Activated CD4-positive, alpha-beta memory T cell treated with anti-CD3 and anti-CD28 coated beads, Interleukin-2, amount 10 ng/mL, durations not matched to agents 7 days and 5 days (primary cell): ENCODE measurements around the gene CCNDBP1. TPM values are rescaled to one million over a fixed set of nuclear protein-coding genes. Genes with fewer than 3 reads are reported as not detected.
A peak's percentile ranks its signal among the peaks of the same experiment; 100 is the strongest.
"Not testable (repeated sequence)": the region's sequence is repeated elsewhere in the genome, so short reads cannot be mapped to it uniquely, and the experiment has no call there.

Source experiments
- CTCF ChIA-PET: fragments of 350-600 bp; sonication (Branson Sonifier 250); formaldehyde crosslinking; loops from one replicate; lab custom pipeline; 2021; ENCODE audit warnings: antibody characterized with exemption, inconsistent platforms; lab: Charles Lee
- POLR2A ChIA-PET: fragments of 350-600 bp; sonication (Branson Sonifier 250); formaldehyde crosslinking; loops from one replicate; lab custom pipeline; 2021; ENCODE audit warnings: antibody characterized with exemption; lab: Charles Lee
- DNase-seq: peaks from one replicate; pipeline ENCODE4 v3.0.0-alpha.2; 2020
- H3K27ac Mint-ChIP-seq: one replicate; pipeline ENCODE4 v1.8.0; 2021; ENCODE audit warnings: mild to moderate bottlenecking, mixed read lengths
- H3K27me3 Mint-ChIP-seq: one replicate; pipeline ENCODE4 v1.8.0; 2021; ENCODE audit warnings: mixed read lengths
- H3K36me3 Mint-ChIP-seq: one replicate; pipeline ENCODE4 v1.8.0; 2021; ENCODE audit warnings: low read depth, mixed read lengths
- H3K4me1 Mint-ChIP-seq: one replicate; pipeline ENCODE4 v1.8.0; 2021; ENCODE audit warnings: mixed read lengths
- H3K4me3 Mint-ChIP-seq: one replicate; pipeline ENCODE4 v1.8.0; 2021; ENCODE audit warnings: mild to moderate bottlenecking, mixed read lengths
- H3K9me3 Mint-ChIP-seq: one replicate; pipeline ENCODE4 v1.8.0; 2021; ENCODE audit warnings: mixed read lengths
- total RNA-seq, 2 experiments: library from RNA; stranded (reverse); gene quantifications; one replicate each; pipeline ENCODE4 v1.2.3, GENCODE V29; 2021

Gene CCNDBP1
- total RNA-seq, 2 experiments from 2014 or later, result 103 to 108 TPM

- Mint-ChIP-seq H3K4me1 (peaks cover 5% of the 10 kb centered on the region), H3K4me3 (no peak overlapping the region), H3K27ac (no peak overlapping the region), H3K36me3 (no peaks in the 10 kb centered on the region), H3K9me3 (no peaks in the 10 kb centered on the region), H3K27me3 (peaks cover 5% of the 10 kb centered on the region)
- ChIA-PET CTCF (interaction anchor here (0.5 to 3.2 kb wide), 32 partner anchors 8 to 1114 kb away, joined by 3 to 162 read pairs (median 4); partner anchors contain the start of genes PDIA3, TGM5, TUBGCP4 and ZSCAN29), POLR2A (interaction anchor here (1.1 to 2.2 kb wide), 2 partner anchors 60 to 508 kb away, joined by 3 to 13 read pairs; no protein-coding TSS in a partner anchor)
- peak; percentile 54 for DNase-seq
Observed at GRCh38 chr15:43225201-43225949, 40.2 kb downstream of the CCNDBP1 start.

GRCh38 chr15:43225950-43226255 lies 40.7 kb downstream of the CCNDBP1 start:
- H3K36me3 Mint-ChIP-seq, H3K4me1 Mint-ChIP-seq, DNase-seq, H3K4me3 Mint-ChIP-seq, H3K9me3 Mint-ChIP-seq, H3K27me3 Mint-ChIP-seq, H3K27ac Mint-ChIP-seq: not testable (repeated sequence)
- POLR2A ChIA-PET, result interaction anchor here (1.1 to 2.2 kb wide), 2 partner anchors 60 to 508 kb away, joined by 3 to 13 read pairs; no protein-coding TSS in a partner anchor
- CTCF ChIA-PET, result interaction anchor here (0.9 to 3.2 kb wide), 28 partner anchors 8 to 520 kb away, joined by 3 to 162 read pairs (median 4); partner anchors contain the start of genes PDIA3, TGM5, TUBGCP4 and ZSCAN29

GRCh38 chr15:43226436-43227305 lies 41.5 kb downstream of the CCNDBP1 start:
- ChIA-PET CTCF (interaction anchor here (1.5 to 3.2 kb wide), 15 partner anchors 10 to 144 kb away, joined by 3 to 162 read pairs (median 7); partner anchors contain the start of genes TGM5, TUBGCP4 and ZSCAN29), POLR2A (interaction anchor here (1.1 to 2.2 kb wide), 2 partner anchors 59 to 507 kb away, joined by 3 to 13 read pairs; no protein-coding TSS in a partner anchor)
- H3K9me3 Mint-ChIP-seq, result no peaks in the 10 kb centered on the region
- H3K4me3 Mint-ChIP-seq, result no peak overlapping the region
- DNase-seq, result no peak
- H3K27me3 Mint-ChIP-seq, result peaks cover 3% of the 10 kb centered on the region
- H3K36me3 Mint-ChIP-seq, result no peaks in the 10 kb centered on the region
- peaks cover 5% of the 10 kb centered on the region for H3K4me1 Mint-ChIP-seq
- no peak overlapping the region for H3K27ac Mint-ChIP-seq

- H3K27ac Mint-ChIP-seq, result no peak overlapping the region
- peaks cover 5% of the 10 kb centered on the region for H3K4me1 Mint-ChIP-seq
- H3K4me3 Mint-ChIP-seq, result no peak overlapping the region
- ChIA-PET POLR2A (no interaction called here), CTCF (interaction anchor here (0.7 to 1.4 kb wide), 4 partner anchors 26 to 55 kb away, joined by 3 to 4 read pairs (median 4); no protein-coding TSS in a partner anchor)
- no peaks in the 10 kb centered on the region for H3K9me3 Mint-ChIP-seq
- DNase-seq, result no peak
- no peaks in the 10 kb centered on the region for H3K36me3 Mint-ChIP-seq
- peaks cover 3% of the 10 kb centered on the region for H3K27me3 Mint-ChIP-seq
Observed at GRCh38 chr15:43229977-43230376, 44.8 kb downstream of the CCNDBP1 start.

- H3K4me1 Mint-ChIP-seq, result peaks cover 3% of the 10 kb centered on the region
- H3K9me3 Mint-ChIP-seq, result no peaks in the 10 kb centered on the region
- CTCF ChIA-PET, result interaction anchor here (0.7 kb wide), 2 partner anchors 15 to 55 kb away, joined by 3 to 4 read pairs; no protein-coding TSS in a partner anchor
- no peaks in the 10 kb centered on the region for H3K36me3 Mint-ChIP-seq
- peaks cover 3% of the 10 kb centered on the region for H3K27me3 Mint-ChIP-seq
- no peak for DNase-seq
- H3K27ac Mint-ChIP-seq, result no peak overlapping the region
- POLR2A ChIA-PET, result no interaction called here
- no peak overlapping the region for H3K4me3 Mint-ChIP-seq
Observed at GRCh38 chr15:43230640-43231115, 45.5 kb downstream of the CCNDBP1 start.

- Mint-ChIP-seq H3K4me1 (no peaks in the 10 kb centered on the region), H3K36me3 (no peaks in the 10 kb centered on the region), H3K27me3 (peaks cover 3% of the 10 kb centered on the region), H3K9me3 (no peaks in the 10 kb centered on the region), H3K4me3 (no peak overlapping the region), H3K27ac (no peak overlapping the region)
- CTCF ChIA-PET, result interaction anchor here (1.0 to 1.1 kb wide), 3 partner anchors 28 to 53 kb away, joined by 3 to 5 read pairs (median 4); no protein-coding TSS in a partner anchor
- DNase-seq, result no peak
- POLR2A ChIA-PET, result no interaction called here
Observed at GRCh38 chr15:43232289-43232874, 47.2 kb downstream of the CCNDBP1 start.

- no peak for DNase-seq
- peaks cover 3% of the 10 kb centered on the region for H3K27me3 Mint-ChIP-seq
- CTCF ChIA-PET, result interaction anchor here (1.4 kb wide), 1 partner anchor 10 kb away, joined by 3 read pairs; no protein-coding TSS in a partner anchor
Observed at GRCh38 chr15:43235536-43235935, 50.3 kb downstream of the CCNDBP1 start.

GRCh38 chr15:43237842-43238470 lies 52.8 kb downstream of the CCNDBP1 start:
- POLR2A ChIA-PET, result no interaction called here
- Mint-ChIP-seq H3K27me3 (peaks cover 3% of the 10 kb centered on the region), H3K4me3 (no peak overlapping the region), H3K36me3 (no peaks in the 10 kb centered on the region), H3K9me3 (no peaks in the 10 kb centered on the region), H3K27ac (no peak overlapping the region), H3K4me1 (peaks cover 18% of the 10 kb centered on the region)
- no peak for DNase-seq
- CTCF ChIA-PET, result interaction anchor here (0.6 to 1.2 kb wide), 2 partner anchors 9 to 12 kb away, joined by 3 to 4 read pairs; no protein-coding TSS in a partner anchor

More at GRCh38 chr15:43235536-43235935, 50.3 kb downstream of the CCNDBP1 start:
- no peak overlapping the region for H3K4me3 Mint-ChIP-seq
- H3K36me3 Mint-ChIP-seq, result no peaks in the 10 kb centered on the region
- H3K27ac Mint-ChIP-seq, result no peak overlapping the region
- H3K4me1 Mint-ChIP-seq, result peaks cover 18% of the 10 kb centered on the region
- POLR2A ChIA-PET, result no interaction called here
- H3K9me3 Mint-ChIP-seq, result no peaks in the 10 kb centered on the region

- ChIA-PET CTCF (interaction anchor here (1.2 kb wide), 1 partner anchor 13 kb away, joined by 4 read pairs; no protein-coding TSS in a partner anchor), POLR2A (no interaction called here)
- Mint-ChIP-seq H3K27ac (peak overlapping the region; percentile 2), H3K4me3 (no peak overlapping the region), H3K27me3 (peaks cover 1% of the 10 kb centered on the region), H3K9me3 (no peaks in the 10 kb centered on the region), H3K36me3 (no peaks in the 10 kb centered on the region), H3K4me1 (peaks cover 18% of the 10 kb centered on the region)
- no peak for DNase-seq
Observed at GRCh38 chr15:43238671-43239131, 53.5 kb downstream of the CCNDBP1 start.

- CTCF ChIA-PET, result interaction anchor here (1.0 kb wide), 1 partner anchor 14 kb away, joined by 3 read pairs; no protein-coding TSS in a partner anchor
- H3K4me3 Mint-ChIP-seq, result no peak overlapping the region
- H3K36me3 Mint-ChIP-seq, result no peaks in the 10 kb centered on the region
- POLR2A ChIA-PET, result no interaction called here
- peaks cover 18% of the 10 kb centered on the region for H3K4me1 Mint-ChIP-seq
- no peaks in the 10 kb centered on the region for H3K9me3 Mint-ChIP-seq
- peak overlapping the region; percentile 27 for H3K27ac Mint-ChIP-seq
- H3K27me3 Mint-ChIP-seq, result peaks cover 2% of the 10 kb centered on the region
- DNase-seq, result no peak
Observed at GRCh38 chr15:43239732-43240491, 54.7 kb downstream of the CCNDBP1 start.

- peaks cover 18% of the 10 kb centered on the region for H3K4me1 Mint-ChIP-seq
- peaks cover 2% of the 10 kb centered on the region for H3K27me3 Mint-ChIP-seq
- no peaks in the 10 kb centered on the region for H3K36me3 Mint-ChIP-seq
- H3K27ac Mint-ChIP-seq, result no peak overlapping the region
- DNase-seq, result no peak
- ChIA-PET POLR2A (no interaction called here), CTCF (no interaction called here)
- no peaks in the 10 kb centered on the region for H3K9me3 Mint-ChIP-seq
- no peak overlapping the region for H3K4me3 Mint-ChIP-seq
Observed at GRCh38 chr15:43241100-43241499, 55.9 kb downstream of the CCNDBP1 start.
